Activated T-cell treated with anti-CD3 and anti-CD28 coated beads, Interleukin-2, amount 50 U/mL, for 48 hours (primary cell): ENCODE results near the gene MPHOSPH6.
"Not testable (repeated sequence)": the region's sequence is repeated elsewhere in the genome, so short reads cannot be mapped to it uniquely, and the experiment has no call there.

Experiments used
- DNase-seq, 2 experiments: peaks; one replicate each; pipeline ENCODE4 v3.0.0-alpha.2; 2020

Gene MPHOSPH6

GRCh38 chr16:82167670-82168069, 2.4 kb downstream of the MPHOSPH6 start:
- no peak for DNase-seq

GRCh38 chr16:82160226-82160625, 9.8 kb downstream of the MPHOSPH6 start:
- no peak for DNase-seq

- no peak for DNase-seq
These were observed 12.2 kb downstream of the MPHOSPH6 start for GRCh38 chr16:82157836-82158235.

DNA sequence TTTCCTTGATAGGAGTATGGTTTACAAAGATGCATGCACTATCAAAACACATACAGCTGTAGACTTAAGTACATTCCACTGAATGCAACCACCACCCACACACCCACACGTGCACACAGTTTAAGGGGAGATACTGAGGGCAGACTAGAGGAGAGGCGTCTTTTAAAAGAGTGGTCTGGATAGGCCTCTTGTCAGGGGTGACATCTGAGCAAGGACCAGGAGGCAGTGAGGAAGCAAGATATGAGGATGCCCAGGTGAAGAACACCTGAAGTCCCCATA, 12.6 kb downstream of the MPHOSPH6 start:
- DNase-seq: no peak

DNA sequence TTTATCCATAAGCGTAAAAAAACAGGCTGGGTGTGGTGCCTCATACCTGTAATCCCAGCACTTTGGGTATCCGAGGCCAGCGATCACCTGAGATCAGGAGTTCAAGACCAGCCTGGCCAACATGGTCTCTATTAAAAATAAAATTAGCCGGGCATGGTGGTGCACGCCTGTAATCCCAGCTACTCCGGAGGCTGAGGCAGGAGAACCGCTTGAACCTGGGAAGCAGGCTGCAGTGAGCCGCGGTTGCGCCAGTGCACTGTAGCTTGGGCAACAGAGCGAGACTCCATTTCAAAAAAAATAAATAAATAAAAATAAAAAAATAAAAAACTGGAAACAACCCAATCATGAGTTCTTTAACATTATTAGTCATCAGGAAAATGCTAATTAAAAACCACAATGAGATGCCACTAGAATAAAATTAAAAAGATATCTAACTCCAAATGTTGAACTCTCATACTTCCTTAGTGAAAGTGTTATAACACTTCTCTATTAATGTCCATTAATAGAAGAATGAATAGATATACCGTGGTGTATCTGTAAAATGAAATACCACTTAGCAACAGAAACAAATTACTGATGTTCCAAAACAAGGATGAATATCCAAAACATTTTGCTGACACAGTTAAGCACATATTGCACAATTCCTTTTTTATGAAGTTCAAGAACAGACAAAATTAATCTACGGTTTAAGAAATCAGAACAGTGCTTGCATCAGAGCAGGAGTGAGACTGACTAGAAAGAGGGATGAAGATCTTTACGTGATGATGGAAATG, 13.1 kb downstream of the MPHOSPH6 start:
- DNase-seq: no peak

GRCh38 chr16:82152641-82153112, 17.3 kb downstream of the MPHOSPH6 start:
- DNase-seq: no peak

- no peak for DNase-seq
These were observed 17.8 kb downstream of the MPHOSPH6 start for GRCh38 chr16:82152196-82152595.

DNA sequence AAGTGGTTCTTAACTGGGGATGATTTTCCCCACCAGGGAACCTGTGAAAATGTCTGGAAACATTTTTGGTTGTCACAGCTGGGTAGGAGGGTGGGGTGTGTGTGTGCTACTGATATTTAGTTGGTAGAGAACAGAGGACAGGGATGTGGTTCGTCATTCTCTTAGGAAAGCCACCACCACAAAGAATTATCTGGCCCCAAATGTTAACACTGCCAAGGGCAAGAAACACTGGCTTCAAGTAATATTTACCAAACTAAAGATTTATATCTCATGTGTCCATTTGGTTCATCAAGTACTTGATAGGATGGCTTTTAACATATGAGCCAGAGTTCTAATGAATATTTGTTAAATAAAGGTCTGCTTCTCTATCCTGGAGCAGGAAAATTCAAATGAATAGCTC, 19.5 kb downstream of the MPHOSPH6 start:
- no peak for DNase-seq

DNA sequence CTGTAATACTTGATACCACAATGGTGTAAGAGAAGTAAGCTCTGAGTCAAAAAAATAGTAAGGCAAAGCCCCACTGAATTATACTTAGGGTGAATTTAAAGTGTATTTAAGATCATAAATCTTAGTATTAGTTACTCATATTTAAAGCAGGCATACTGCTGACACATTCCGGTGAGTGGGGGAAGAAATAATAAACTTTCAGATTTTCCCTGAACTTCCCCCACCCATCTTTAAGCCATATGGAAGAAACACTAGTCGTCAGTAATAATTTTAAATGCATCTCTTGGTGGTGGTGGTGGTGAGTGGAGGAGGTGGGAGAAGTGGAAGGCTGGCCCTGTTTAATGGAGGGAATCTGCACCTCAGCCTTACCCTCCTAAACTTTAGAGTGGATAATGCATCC, 20.5 kb downstream of the MPHOSPH6 start:
- no peak for DNase-seq

DNA sequence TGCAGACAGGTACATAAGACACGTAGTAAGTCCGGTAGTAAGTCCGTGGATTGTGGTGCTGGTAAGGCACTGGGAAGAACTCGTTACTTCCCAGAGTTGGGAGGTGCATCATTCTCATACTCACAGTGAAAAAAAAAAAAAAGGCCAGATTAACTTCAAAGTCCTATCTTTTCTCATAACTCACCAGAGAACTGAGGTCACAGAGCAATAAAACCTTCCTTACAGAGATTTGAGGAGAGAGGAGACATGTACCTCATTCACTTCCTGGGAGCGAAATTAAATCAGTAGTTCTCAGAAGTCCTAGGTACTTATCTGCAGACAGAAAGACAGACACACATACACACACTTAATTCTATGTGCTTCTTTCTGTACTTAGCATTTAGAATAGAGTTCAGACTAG, 22.5 kb downstream of the MPHOSPH6 start:
- no peak for DNase-seq

DNA sequence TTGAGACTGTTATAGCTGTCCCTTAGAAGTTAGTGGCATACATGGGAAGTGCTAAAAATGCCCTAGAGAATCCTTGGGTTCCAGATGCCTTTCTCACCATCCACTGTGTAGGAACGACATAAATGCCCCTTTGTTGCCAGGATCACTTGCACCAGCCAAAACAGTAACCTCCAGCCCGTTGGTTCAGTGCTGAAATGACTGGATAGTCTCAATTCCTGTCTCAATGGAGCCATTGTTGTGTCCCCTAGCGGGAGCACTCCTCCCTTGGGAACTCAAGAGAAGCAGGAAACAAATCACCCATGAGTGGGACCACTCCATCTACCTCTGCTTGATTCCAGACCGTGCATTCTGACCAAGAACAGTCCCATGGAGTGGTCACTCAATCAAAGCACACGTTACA, 23.1 kb downstream of the MPHOSPH6 start:
- no peak for DNase-seq

DNA sequence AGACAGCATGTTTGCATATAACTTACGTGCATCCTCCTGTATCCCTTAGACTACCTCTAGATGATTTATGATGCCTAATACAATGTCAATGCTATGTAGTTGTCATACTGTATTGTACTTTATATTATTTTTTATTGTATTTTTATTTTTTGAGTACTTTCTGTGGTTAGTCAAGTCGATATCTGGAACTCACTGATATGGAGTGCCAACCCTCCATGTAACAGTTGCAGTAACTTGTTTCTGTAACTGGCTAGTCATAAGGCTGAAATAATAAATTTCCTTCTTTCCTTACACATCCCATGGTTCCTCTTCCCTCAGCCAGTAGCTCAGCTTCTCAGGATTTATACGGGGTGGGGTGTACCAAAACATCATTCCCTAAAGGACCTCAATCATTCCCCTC, 23.5 kb downstream of the MPHOSPH6 start:
- no peak for DNase-seq

DNA sequence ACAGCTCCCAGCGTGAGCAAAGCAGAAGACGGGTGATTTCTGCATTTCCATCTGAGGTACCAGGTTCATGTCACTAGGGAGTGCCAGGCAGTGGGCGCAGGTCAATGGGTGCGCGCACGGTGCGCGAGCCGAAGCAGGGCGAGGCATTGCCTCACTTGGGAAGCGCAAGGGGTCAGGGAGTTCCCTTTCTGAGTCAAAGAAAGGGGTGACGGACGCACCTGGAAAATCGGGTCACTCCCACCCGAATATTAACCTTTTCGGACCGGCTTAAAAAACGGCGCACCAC, 30.8 kb downstream of the MPHOSPH6 start:
- DNase-seq: not testable (repeated sequence)

DNA sequence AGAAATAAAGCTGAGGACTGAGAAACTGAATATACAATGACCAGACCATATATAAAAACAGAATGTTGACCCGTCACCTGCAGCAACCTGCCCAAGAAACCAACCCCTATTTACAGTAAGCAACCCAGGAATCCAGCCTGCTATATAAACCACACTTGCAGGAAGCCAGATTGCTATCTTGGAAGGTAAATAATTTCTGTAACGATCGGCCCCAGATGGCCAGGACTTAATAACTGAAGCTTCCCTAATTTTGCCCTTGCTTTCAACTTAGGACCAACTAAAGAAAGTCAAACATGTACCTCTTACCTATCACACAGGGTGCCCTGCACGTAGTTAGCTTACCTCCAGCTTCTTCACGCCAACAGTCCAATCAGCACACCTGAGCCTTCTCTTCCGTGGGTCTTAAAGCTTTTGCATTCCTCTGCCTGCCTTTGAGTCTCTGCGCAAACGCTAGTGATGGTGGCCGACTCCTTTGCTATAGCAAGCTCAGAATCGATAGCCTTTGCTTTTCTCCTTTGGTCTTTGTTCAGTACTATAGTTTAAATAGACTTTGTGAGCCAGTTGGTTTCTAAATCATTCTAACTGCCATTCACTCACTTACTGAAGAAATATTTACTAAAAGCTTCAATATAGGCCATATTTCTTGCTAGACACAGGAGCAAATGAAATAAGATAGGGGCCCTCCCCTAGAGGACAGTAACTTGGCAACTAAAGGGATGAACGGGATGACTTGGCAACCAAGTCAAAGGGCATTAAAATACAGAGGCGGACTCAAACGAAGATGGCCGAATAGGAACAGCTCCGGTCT, 31.3 kb downstream of the MPHOSPH6 start:
- DNase-seq: no peak

DNA sequence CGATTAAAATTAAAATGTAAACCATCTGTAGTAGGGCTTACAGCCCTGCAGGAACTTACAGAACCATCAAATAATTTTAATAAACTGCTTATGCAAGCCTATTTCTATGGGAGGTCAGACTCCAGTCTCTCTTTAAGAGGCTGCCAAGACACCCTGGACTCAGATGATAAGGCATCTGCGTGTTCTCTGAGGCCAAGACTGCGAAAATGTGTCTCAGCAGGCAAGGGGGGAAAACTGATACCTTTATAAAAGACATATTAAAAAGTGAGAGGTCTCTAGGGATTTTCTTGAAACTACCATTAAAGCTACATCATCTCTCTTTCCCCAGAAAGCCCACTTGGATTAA, 32.2 kb downstream of the MPHOSPH6 start:
- DNase-seq: no peak

- DNase-seq: no peak
These were observed 32.8 kb downstream of the MPHOSPH6 start for GRCh38 chr16:82136956-82137821.

GRCh38 chr16:82135844-82136243, 34.2 kb downstream of the MPHOSPH6 start:
- no peak for DNase-seq

GRCh38 chr16:82134846-82135245, 35.2 kb downstream of the MPHOSPH6 start:
- no peak for DNase-seq

GRCh38 chr16:82133798-82134197, 36.2 kb downstream of the MPHOSPH6 start:
- peak in 1 of 2 experiments; percentile 21 for DNase-seq

DNA sequence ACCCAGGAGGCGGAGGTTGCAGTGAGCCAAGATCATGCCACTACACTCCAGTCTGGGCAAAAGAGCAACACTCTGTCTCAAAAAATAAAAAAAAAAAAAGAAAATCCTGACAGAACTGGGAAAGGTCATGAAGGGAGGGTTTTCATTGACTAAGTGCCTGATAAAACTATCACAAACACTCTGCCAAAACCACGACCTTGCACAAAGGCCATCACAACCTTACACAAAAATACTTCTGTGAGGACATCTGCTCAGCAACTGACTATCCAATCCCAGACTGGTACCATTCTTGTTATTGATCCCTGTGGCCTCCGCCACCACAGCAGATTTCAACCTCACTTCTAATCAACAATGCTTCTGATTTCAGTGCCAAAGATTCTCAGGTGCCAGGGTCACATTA, 40.1 kb downstream of the MPHOSPH6 start:
- no peak for DNase-seq

DNA sequence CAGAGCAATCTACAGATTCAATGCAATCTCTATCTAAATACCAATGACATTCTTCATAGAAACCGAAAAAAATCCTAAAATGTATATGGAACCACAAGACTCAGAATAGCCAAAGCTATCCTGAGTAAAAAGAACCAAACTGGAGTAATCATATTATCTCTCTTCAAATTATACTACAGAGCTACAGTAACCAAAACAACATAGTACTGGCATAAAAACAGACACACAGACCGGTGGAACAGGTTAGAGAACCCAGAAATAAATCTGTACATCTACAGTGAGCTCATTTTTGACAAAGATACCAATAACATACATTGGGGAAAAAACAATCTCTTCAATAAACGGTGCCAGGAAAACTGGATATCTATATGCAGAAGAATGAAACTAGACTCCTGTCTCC, 45.4 kb downstream of the MPHOSPH6 start:
- DNase-seq: no peak

DNA sequence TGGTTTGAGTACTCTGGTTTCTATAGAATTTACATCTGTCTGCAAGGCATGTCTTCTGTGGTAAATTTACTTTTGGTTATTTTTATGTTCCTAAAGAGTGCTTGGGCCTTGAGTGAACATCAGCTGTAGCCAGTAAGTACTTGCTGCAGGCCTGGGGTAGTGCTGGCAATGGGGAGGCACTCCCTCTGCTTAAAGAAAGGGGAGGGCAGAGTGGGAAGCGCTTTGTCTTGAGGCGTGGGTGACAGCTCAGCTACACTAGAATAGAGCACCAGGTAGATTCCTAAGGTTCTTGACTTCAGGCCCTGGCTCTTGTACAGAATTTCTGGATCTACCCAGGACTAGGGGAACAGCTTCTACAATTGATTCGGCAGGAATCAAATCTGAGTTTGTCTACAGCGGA, 50.6 kb downstream of the MPHOSPH6 start:
- DNase-seq: no peak

DNA sequence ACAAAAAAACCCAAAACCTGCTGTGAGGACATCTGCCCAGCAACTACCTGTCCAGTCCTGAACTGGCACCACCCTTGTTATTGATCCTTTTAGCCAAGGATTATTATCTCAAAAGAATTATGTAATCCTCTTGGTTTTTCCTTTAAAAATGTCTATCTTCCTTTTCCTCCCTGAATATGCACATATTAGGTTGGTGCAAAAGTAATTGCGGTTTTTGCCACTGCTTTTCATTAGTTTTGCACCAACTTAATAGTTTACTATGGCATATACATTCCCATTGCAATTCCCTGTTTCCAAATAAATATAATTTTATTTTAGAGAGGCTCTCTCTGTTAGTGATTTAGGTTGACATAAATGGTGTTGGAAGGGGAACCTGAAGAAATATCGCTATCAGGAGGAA, 51.3 kb downstream of the MPHOSPH6 start:
- DNase-seq: no peak

DNA sequence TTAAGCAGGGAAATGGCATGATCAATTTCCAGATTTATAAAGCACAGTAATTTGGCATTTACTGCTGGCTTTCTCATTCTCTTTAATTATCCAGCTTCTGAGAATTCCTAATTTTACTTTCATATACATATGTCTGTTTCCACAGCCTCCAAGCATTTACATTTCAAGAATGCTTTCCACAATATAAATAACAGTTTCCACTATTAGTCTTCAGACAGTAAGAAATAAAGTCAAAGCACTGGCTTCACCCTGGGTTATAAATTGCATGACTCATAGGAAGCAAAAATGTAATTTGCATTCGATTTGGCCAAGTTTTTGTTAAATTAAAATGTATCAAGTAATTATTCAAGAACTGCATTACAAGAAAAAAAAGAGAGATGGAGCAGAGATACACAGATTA, 53.5 kb downstream of the MPHOSPH6 start:
- DNase-seq: no peak
